ENCODE measurements around the gene CCRL2. TPM values are rescaled to one million over a fixed set of nuclear protein-coding genes. Genes with fewer than 3 reads are reported as not detected.

CCRL2 gene, protein sequence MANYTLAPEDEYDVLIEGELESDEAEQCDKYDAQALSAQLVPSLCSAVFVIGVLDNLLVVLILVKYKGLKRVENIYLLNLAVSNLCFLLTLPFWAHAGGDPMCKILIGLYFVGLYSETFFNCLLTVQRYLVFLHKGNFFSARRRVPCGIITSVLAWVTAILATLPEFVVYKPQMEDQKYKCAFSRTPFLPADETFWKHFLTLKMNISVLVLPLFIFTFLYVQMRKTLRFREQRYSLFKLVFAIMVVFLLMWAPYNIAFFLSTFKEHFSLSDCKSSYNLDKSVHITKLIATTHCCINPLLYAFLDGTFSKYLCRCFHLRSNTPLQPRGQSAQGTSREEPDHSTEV
- 1 to 10 TPM; 1.1 to 1.5 (median 1.3) TPM for polyA plus RNA-seq (ENCODE audit: insufficient read length in 3 of 3)

DNA sequence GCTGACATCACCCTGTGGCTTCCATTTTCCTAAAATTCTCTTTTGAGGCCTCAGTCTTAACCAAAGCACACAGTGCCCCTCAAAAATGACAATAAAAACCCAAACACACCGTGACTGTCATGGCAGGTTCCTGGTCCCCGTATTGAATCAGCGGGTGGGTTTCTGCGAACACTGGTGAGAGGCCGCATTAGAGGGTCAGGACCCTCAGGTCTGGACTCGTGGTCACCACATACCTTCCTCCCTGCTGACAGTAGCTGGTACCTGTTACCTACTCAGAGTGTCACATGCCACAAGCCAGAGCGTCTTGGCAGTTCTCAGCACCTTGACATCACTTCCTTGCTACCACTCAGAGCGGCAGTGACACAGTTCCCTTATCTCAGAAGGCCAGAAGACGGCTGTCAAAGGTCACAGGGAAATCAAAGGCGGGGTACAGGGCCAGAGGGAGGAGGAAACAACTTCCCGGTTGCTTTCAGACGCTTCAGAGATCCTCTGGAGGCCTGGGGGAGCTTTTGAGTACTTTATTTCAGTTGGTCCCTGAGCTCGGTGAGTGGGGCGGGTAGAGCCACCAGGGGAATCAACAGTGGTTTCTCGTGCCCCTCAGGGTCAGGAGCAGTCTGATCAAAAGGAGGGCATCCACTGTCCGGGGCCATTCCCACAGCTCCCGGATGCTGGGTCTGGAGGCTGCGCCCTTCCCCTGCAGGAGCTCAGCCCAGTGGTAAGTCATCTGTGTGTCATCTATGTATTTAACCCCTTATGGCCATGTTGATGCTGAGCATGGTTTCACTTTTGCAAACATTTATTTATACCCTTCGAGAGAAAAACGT, at the start of gene CCRL2, which contains the start of gene CCR5AS:
TSS of gene CCRL2 (plus strand) at position 472 of the 824 bp plus-strand sequence. CDS start 821 bp downstream, outside the sequence.
TSS of gene CCR5AS (minus strand) at position 279 of the 824 bp plus-strand sequence.
- no peak for DNase-seq (ENCODE audit: low read depth in 3 of 3, low spot score in 2 of 3)

DNA sequence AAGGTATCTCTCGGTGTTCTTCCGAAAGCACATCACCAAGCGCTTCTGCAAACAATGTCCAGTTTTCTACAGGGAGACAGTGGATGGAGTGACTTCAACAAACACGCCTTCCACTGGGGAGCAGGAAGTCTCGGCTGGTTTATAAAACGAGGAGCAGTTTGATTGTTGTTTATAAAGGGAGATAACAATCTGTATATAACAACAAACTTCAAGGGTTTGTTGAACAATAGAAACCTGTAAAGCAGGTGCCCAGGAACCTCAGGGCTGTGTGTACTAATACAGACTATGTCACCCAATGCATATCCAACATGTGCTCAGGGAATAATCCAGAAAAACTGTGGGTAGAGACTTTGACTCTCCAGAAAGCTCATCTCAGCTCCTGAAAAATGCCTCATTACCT, 48.6 kb upstream of the CCRL2 start:
- DNase-seq (ENCODE audit: low read depth in 3 of 3, low spot score in 2 of 3) = no peak

DNA sequence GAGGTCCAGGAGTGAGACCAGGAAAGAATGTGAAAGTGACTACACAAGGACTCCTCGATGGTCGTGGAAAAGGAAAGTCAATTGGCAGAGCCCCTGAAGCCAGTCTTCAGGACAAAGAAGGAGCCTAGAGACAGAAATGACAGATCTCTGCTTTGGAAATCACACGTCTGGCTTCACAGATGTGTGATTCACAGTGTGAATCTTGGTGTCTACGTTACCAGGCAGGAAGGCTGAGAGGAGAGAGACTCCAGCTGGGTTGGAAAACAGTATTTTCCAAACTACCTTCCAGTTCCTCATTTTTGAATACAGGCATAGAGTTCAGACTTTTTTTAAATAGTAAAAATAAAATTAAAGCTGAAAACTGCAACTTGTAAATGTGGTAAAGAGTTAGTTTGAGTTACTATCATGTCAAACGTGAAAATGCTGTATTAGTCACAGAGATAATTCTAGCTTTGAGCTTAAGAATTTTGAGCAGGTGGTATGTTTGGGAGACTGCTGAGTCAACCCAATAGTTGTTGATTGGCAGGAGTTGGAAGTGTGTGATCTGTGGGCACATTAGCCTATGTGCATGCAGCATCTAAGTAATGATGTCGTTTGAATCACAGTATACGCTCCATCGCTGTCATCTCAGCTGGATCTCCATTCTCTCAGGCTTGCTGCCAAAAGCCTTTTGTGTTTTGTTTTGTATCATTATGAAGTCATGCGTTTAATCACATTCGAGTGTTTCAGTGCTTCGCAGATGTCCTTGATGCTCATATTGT, 47.1 kb upstream of the CCRL2 start:
- no peak for DNase-seq (ENCODE audit: low read depth in 3 of 3, low spot score in 2 of 3)

DNA sequence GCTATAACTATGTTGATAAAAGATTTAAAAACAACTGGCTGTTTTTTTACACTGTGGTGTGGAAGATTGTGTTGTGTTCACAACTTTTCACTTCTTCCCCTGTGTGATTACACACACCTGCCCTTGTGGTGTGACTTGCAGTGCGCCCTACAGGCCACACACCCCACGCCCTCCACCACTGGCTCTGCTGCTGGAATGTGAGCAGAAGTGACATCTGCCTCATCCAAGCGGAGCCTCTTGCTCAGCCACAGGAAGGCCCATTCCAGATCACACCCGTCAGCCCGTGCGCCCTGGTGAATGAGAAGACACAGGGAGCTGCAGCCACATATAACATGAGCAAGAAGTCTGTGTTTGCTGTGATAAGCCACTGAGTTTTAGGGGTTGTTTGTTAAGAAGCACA, 46.2 kb upstream of the CCRL2 start:
- no peak for DNase-seq (ENCODE audit: low read depth in 3 of 3, low spot score in 2 of 3)

DNA sequence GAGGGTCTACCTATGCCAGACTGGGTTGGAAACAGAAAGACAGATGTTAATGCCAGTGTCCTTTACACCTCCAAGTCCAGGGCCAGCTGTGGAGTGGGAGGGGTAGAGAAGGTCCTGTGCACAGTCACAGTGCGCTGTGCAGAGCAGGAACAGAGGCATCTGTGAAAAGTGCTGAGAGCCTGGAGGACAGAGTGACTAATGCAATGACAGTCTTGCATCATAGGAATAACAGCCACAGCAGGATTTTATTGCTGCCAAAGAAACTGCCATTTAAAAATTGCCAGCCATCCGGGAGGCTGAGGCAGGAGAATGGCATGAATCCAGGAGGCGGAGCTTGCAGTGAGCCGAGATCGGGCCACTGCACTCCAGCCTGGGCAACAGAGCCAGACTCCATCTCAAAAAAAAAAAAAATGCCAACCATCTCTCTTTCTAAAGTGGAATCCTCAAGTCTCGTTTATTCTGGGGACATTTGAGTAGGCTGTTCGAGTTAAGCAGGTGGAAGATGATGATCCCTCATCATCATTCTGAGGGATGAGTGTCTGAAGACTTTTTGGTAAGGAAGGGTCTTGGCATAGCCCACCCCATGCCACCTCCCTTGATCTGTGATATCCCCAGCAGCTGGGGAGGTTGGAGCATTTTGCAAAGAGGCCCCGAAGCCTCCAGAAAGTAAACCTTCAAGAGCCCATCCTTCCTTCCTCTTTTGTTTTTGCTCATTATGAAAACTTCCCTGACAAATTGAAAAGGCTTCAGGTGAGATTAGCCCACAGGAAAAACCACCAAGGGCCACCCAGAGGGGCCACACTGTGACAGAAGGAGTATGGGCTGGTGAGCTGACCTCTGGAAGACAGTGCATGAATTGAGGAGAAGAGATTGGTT, 45.4 kb upstream of the CCRL2 start:
- no peak for DNase-seq (ENCODE audit: low read depth in 3 of 3, low spot score in 2 of 3)

DNA sequence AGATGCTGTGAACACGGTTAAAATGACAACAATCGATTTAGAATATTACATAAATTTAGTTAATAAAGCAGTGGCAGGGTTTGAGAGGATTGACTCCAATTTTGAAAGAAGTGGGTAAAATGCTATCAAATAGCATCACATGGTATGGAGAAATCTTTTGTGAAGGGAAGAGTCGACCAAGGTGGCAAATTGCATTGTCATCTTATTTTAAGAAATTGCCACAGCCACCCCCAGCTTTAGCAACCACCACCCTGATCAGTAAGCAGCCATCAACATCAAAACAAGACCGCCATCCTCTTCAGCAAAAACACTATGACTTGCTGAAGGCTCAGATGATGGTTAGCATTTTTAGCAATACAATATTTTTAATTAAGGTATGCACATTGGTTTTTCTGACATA, 42.0 kb upstream of the CCRL2 start:
- no peak for DNase-seq (ENCODE audit: low read depth in 3 of 3, low spot score in 2 of 3)

DNA sequence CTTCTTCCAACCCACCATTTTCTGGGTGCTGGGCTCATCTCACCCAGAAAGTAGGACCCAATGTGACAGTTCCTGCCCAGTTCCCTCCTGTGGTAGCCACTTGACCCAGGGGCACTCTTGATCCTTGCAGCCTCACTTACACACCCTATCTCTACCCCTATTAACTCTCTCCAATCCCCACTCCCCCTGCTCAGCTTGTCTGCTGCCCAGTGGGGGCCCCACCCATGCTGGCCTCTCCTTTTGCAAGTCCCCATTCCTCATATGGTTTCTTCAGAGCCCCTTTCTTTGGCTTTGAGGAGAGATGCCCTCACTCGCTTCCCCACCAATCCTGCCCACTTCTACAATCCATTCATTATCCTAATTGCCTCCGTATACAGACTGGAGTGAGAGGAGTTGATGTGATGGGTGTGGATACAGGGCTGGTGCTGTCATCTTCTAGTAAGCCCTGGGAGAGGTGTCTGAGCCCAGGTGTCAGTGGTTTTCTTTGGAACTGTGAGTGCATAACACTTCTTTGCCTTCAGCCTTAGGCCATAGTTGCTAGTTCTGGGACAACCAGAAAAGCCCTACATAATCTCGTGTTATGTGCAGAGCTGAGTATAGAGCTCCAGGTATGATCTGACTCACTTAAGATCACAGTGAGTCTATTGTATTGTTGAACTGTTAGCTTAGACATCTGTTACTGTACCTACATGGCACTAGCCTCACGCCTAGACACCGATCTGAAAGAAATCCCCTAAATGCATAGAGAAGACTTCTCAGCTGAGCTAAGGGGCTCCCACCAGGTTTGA, 41.1 kb upstream of the CCRL2 start:
- no peak for DNase-seq (ENCODE audit: low read depth in 3 of 3, low spot score in 2 of 3)

DNA sequence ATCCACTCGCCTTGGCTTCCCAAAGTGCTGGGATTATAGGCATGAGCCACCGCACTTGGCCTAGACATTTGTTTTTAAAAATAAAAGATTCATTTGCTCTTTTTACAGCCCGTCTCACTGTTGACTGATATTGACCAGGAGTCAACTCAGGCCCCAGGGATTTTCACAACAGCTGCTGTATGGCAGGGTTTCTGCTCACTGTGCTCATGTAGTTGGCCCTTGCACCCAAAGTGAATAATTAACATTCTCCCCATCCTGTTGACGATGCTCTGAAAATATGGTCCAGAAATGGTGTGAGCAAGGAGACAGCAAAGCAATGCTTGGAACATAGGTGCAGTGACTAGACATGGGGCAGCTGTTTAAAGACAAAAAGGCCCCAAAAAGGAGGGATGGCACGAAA, 39.2 kb upstream of the CCRL2 start:
- no peak for DNase-seq (ENCODE audit: low read depth in 3 of 3, low spot score in 2 of 3)

DNA sequence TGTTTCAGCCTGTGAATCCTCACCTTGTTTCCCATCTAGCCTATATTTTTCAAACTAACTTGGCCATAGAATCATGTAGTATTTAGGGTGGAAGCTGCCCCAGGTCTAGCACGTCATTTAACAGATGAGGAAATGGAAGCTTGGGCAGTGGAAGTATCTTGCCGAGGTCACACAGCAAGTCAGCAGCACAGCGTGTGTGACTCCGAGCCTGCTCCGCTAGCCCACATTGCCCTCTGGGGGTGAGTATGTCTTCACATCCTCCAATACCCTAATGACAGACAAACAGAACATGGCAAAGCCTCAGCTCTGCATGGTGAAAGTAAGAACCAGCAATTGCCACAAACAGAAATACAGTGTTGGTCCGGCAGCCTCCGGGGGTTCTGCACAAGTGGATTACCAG, 38.5 kb upstream of the CCRL2 start:
- DNase-seq (ENCODE audit: low read depth in 3 of 3, low spot score in 2 of 3) = no peak

DNA sequence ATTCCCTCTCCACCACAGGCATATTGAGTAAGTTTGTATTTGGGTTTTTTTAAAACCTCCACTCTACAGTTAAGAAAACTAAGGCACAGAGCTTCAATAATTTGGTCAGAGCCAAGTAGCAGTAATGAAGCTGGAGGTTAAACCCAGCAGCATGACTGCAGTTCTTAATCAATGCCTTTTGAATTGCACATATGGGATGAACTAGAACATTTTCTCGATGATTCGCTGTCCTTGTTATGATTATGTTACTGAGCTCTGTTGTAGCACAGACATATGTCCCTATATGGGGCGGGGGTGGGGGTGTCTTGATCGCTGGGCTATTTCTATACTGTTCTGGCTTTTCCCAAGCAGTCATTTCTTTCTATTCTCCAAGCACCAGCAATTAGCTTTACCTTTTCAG, 37.9 kb upstream of the CCRL2 start:
- DNase-seq (ENCODE audit: low read depth in 3 of 3, low spot score in 2 of 3) = no peak

DNA sequence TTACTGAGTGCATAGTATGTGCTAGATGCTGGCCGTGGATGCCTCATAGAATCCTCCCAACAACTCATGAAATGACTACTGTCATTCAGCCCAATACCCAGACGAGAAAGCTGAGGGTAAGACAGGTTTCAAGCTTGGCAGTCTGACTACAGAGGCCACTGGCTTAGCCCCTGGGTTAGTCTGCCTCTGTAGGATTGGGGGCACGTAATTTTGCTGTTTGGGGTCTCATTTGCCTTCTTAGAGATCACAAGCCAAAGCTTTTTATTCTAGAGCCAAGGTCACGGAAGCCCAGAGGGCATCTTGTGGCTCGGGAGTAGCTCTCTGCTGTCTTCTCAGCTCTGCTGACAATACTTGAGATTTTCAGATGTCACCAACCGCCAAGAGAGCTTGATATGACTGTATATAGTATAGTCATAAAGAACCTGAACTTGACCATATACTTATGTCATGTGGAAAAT, 37.4 kb upstream of the CCRL2 start:
- DNase-seq (ENCODE audit: low read depth in 3 of 3, low spot score in 2 of 3) = no peak

DNA sequence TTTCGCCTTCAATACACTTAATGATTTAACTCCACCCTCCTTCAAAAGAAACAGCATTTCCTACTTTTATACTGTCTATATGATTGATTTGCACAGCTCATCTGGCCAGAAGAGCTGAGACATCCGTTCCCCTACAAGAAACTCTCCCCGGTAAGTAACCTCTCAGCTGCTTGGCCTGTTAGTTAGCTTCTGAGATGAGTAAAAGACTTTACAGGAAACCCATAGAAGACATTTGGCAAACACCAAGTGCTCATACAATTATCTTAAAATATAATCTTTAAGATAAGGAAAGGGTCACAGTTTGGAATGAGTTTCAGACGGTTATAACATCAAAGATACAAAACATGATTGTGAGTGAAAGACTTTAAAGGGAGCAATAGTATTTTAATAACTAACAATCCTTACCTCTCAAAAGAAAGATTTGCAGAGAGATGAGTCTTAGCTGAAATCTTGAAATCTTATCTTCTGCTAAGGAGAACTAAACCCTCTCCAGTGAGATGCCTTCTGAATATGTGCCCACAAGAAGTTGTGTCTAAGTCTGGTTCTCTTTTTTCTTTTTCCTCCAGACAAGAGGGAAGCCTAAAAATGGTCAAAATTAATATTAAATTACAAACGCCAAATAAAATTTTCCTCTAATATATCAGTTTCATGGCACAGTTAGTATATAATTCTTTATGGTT, 36.1 kb upstream of the CCRL2 start, which contains the start of gene CCR5:
TSS of gene CCR5 (plus strand) at position 108 of the 680 bp plus-strand sequence. CDS start 1,957 bp downstream, outside the sequence.
- DNase-seq (ENCODE audit: low read depth in 3 of 3, low spot score in 2 of 3) = no peak

DNA sequence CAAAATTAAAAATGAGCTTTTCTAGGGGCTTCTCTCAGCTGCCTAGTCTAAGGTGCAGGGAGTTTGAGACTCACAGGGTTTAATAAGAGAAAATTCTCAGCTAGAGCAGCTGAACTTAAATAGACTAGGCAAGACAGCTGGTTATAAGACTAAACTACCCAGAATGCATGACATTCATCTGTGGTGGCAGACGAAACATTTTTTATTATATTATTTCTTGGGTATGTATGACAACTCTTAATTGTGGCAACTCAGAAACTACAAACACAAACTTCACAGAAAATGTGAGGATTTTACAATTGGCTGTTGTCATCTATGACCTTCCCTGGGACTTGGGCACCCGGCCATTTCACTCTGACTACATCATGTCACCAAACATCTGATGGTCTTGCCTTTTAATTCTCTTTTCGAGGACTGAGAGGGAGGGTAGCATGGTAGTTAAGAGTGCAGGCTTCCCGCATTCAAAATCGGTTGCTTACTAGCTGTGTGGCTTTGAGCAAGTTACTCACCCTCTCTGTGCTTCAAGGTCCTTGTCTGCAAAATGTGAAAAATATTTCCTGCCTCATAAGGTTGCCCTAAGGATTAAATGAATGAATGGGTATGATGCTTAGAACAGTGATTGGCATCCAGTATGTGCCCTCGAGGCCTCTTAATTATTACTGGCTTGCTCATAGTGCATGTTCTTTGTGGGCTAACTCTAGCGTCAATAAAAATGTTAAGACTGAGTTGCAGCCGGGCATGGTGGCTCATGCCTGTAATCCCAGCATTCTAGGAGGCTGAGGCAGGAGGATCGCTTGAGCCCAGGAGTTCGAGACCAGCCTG, 35.3 kb upstream of the CCRL2 start:
- DNase-seq (ENCODE audit: low read depth in 3 of 3, low spot score in 2 of 3) = no peak

DNA sequence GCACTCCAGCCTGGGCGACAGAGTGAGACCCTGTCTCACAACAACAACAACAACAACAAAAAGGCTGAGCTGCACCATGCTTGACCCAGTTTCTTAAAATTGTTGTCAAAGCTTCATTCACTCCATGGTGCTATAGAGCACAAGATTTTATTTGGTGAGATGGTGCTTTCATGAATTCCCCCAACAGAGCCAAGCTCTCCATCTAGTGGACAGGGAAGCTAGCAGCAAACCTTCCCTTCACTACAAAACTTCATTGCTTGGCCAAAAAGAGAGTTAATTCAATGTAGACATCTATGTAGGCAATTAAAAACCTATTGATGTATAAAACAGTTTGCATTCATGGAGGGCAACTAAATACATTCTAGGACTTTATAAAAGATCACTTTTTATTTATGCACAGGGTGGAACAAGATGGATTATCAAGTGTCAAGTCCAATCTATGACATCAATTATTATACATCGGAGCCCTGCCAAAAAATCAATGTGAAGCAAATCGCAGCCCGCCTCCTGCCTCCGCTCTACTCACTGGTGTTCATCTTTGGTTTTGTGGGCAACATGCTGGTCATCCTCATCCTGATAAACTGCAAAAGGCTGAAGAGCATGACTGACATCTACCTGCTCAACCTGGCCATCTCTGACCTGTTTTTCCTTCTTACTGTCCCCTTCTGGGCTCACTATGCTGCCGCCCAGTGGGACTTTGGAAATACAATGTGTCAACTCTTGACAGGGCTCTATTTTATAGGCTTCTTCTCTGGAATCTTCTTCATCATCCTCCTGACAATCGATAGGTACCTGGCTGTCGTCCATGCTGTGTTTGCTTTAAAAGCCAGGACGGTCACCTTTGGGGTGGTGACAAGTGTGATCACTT, 34.3 kb upstream of the CCRL2 start:
- DNase-seq (ENCODE audit: low read depth in 3 of 3, low spot score in 2 of 3) = no peak

DNA sequence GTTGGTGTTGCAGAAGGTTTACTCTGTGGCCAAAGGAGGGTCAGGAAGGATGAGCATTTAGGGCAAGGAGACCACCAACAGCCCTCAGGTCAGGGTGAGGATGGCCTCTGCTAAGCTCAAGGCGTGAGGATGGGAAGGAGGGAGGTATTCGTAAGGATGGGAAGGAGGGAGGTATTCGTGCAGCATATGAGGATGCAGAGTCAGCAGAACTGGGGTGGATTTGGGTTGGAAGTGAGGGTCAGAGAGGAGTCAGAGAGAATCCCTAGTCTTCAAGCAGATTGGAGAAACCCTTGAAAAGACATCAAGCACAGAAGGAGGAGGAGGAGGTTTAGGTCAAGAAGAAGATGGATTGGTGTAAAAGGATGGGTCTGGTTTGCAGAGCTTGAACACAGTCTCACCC, 32.3 kb upstream of the CCRL2 start:
- DNase-seq (ENCODE audit: low read depth in 3 of 3, low spot score in 2 of 3) = no peak

DNA sequence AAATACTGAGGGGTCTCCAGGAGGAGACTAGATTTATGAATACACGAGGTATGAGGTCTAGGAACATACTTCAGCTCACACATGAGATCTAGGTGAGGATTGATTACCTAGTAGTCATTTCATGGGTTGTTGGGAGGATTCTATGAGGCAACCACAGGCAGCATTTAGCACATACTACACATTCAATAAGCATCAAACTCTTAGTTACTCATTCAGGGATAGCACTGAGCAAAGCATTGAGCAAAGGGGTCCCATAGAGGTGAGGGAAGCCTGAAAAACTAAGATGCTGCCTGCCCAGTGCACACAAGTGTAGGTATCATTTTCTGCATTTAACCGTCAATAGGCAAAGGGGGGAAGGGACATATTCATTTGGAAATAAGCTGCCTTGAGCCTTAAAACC, 31.8 kb upstream of the CCRL2 start:
- no peak for DNase-seq (ENCODE audit: low read depth in 3 of 3, low spot score in 2 of 3)

DNA sequence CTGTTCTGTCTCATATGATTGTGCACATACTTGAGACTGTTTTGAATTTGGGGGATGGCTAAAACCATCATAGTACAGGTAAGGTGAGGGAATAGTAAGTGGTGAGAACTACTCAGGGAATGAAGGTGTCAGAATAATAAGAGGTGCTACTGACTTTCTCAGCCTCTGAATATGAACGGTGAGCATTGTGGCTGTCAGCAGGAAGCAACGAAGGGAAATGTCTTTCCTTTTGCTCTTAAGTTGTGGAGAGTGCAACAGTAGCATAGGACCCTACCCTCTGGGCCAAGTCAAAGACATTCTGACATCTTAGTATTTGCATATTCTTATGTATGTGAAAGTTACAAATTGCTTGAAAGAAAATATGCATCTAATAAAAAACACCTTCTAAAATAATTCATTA, 31.2 kb upstream of the CCRL2 start:
- no peak for DNase-seq (ENCODE audit: low read depth in 3 of 3, low spot score in 2 of 3)

All from right renal cortex interstitium (tissue), 3 donors.